Right cardiac atrium (tissue), 5 donors: ENCODE data around the gene DNAJC6. TPM values are rescaled to one million over a fixed set of nuclear protein-coding genes. Genes with fewer than 3 reads are reported as not detected.
A peak's percentile ranks its signal among the peaks of the same experiment; 100 is the strongest.

Source experiments
- ATAC-seq, 2 donors: fragments of 200-7000 bp; cut with Tn5 transposase; one replicate each; pipeline versions ENCODE4 v1.8.0 to v1.9.1; 2020; ENCODE audit warnings: moderate library complexity in 2 of 2, mild to moderate bottlenecking in 1 of 2
- DNase-seq, 3 donors: peaks; one replicate each; pipeline ENCODE4 v3.0.0-alpha.2; 2020
- H3K27ac ChIP-seq: one replicate; pipeline ENCODE4 v1.5.1; 2013; ENCODE audit warnings: mild to moderate bottlenecking, low read length, control low read depth, moderate library complexity
- H3K27me3 ChIP-seq: one replicate; pipeline ENCODE4 v1.6.1; 2013; ENCODE audit not compliant: control insufficient read depth, insufficient read depth
- H3K4me1 ChIP-seq: one replicate; pipeline ENCODE4 v1.6.1; 2013; ENCODE audit warnings: low read length; ENCODE audit not compliant: control insufficient read depth, insufficient read depth
- H3K4me3 ChIP-seq: one replicate; pipeline ENCODE4 v1.5.1; 2013; ENCODE audit warnings: low read length, control low read depth
- H3K9me3 ChIP-seq: one replicate; pipeline ENCODE4 v1.6.1; 2013; ENCODE audit warnings: low read length; ENCODE audit not compliant: control insufficient read depth
- WGBS: extraction: QIAGEN DNeasy Blood & Tissue Kit; methylation state at CpG from one replicate; pipeline ENCODE4 v1.1.7; 2013; 5-methylcytosine and 5-hydroxymethylcytosine counted together
- intact Hi-C, 4 donors: fragments of 100-400 bp; cut with DNase I; formaldehyde crosslinking; loops; one replicate each; pipeline versions ENCODE4 v1.11.0 to v1.14.0; 2022 to 2023
- polyA plus RNA-seq: library from polyadenylated mRNA; stranded (reverse); fragments of 200-250 nt; gene quantifications from one replicate; pipeline ENCODE4 v1.2.3, GENCODE V29; 2013
- total RNA-seq, 4 donors: library from RNA; stranded (reverse); fragmentation: NEBNext Ultra II Directional; extraction: Animal tissue kit (Norgen Biotek cat#: 25700); gene quantifications; one replicate each; pipeline ENCODE4 v1.2.1, GENCODE V29; 2021
- donor health status: healthy with polysubstance abuse.
- donor health status: DM: no; HTN: yes; CAD: no.
- donor health status: DM: no; HTN: no; CAD: no.
- donor health status: DM: no; HTN: yes; CAD: no; lungs with severe emphysema.
- donor health status: DM: yes; HTN: yes; CAD: no.

DNAJC6 gene
- total and polyA plus RNA-seq, 5 donors, result 6.1 to 26.8 (median 23.4) TPM

DNA sequence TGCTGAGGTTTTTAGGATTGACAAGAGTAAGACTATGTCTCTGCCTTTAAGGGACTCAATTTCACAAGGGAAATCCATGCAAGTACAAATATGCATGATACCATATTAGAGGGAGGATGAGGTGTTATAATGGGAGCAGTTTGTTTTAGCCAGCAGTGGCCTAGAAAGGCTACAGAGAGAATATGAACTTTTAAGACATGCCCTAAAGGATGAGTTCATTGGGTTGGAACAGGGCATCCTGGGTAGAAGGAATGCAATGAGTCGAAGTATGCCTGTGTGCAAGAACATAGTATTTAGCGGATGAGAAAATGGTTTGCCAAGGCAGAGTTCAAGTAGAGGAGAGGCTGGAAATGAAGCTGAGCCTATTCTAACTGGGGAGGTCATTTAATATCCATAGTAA is 78.5 kb downstream of the DNAJC6 start:
- WGBS, result 86% methylated on average over 2 of the region's 2 CpGs
- Histone ChIP-seq H3K9me3 (no peaks in the 10 kb centered on the region), H3K4me1 (no peaks in the 10 kb centered on the region), H3K4me3 (no peak overlapping the region), H3K27ac (no peak overlapping the region), H3K27me3 (no peaks in the 10 kb centered on the region)
- intact Hi-C loops, result no loop called here
- no peak for ATAC-seq
- DNase-seq, result no peak

DNA sequence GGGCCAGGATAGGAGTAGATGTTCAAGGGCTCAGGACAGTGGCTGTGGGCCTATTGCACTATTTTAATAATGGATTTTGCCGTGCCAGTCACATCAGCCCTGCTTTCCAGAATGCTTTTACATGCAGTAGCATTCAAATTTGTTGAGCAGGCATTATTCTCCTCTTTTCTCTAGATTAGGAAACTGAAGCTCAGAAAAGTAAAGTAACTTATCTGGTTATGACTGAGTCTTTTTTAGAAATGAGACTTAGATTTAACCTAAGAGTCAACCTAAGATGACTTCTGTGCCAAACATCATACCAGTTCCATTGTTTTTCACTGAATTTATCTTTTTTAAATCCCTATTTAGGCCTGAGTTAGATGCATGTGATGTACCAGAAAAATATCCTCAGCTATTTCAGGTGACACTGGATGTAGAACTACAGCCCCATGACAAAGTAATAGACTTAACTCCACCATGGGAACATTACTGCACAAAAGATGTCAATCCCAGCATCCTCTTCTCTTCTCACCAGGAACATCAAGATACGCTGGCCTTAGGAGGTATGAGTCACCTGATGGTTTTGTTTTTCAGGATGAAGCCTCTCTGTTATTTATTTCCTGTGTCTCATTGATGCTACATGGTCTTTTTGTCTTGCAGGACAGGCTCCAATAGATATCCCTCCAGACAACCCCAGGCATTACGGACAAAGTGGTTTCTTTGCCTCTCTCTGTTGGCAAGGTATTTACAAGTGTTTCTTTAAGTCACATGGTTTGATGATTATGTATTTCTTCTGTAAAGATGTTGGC is 79.8 kb downstream of the DNAJC6 start:
- intact Hi-C loops, result no loop called here
- DNase-seq, result no peak

DNA sequence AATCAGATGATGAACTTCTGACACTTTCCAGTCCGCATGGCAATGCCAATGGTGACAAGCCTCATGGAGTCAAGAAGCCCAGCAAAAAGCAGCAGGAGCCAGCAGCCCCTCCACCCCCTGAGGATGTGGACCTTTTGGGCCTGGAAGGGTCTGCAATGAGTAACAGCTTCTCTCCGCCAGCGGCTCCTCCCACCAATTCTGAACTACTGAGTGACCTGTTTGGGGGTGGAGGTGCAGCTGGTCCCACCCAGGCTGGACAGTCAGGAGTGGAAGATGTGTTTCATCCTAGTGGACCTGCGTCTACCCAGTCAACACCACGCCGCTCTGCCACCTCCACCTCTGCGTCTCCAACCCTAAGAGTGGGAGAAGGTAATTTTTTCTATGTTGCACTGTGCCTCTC is 83.2 kb downstream of the DNAJC6 start:
- 95% methylated on average over 7 of the region's 7 CpGs for WGBS
- no peaks in the 10 kb centered on the region for H3K27me3 ChIP-seq
- H3K27ac ChIP-seq, result no peak overlapping the region
- intact Hi-C loops, result no loop called here
- no peak for ATAC-seq
- no peak overlapping the region for H3K4me3 ChIP-seq
- DNase-seq, result peak in 1 of 3 donors; percentile 34
- no peaks in the 10 kb centered on the region for H3K9me3 ChIP-seq
- no peaks in the 10 kb centered on the region for H3K4me1 ChIP-seq

More for the DNA sequence above, 79.8 kb downstream of the DNAJC6 start:
- no peak for ATAC-seq
- Histone ChIP-seq H3K9me3 (no peaks in the 10 kb centered on the region), H3K27me3 (no peaks in the 10 kb centered on the region), H3K4me1 (no peaks in the 10 kb centered on the region), H3K4me3 (no peak overlapping the region), H3K27ac (no peak overlapping the region)
- 87% methylated on average over 3 of the region's 3 CpGs for WGBS

DNA sequence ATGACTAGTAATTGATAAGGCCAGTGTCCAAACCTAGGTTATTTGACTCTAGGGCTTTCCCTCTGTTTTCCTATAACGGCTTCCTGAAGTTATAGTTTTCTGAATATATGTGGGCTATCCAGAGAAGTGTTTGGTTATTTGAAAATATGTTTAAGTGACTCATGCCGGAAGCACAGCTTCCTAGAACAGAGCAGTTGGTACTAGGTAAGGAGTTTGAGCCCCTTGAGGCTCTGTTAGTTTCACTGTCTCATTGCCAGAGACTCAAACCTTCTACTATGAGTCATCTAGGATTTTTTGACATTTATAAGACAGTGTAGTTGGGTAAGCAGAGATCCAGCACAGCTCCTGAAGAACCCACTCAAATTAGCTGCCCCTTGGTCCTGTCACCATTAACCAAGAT is 84.0 kb downstream of the DNAJC6 start:
- Histone ChIP-seq H3K27ac (no peak overlapping the region), H3K4me3 (no peak overlapping the region), H3K9me3 (no peaks in the 10 kb centered on the region), H3K27me3 (no peaks in the 10 kb centered on the region), H3K4me1 (no peaks in the 10 kb centered on the region)
- ATAC-seq, result no peak
- no peak for DNase-seq
- WGBS, result 77% methylated on average over 2 of the region's 2 CpGs
- intact Hi-C loops, result no loop called here

DNA sequence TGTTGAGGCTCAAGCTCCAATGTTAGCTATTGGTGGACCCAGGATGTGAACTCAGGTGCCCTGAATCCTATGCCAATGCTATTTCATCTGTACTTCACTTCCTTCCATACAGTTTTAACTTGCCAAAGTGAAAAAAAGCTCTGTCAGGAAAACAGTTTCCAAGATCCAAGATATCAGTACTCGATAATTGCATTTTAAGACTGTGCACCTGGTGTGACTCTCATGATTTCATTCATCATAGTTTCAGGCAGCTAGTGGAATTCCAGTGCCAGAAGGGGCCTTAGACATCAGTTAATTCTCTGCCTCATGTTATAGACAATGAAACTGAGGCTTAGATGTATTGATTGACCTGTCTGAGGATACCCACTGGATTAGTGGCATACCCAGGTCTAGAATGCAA is 84.6 kb downstream of the DNAJC6 start:
- Histone ChIP-seq H3K9me3 (no peaks in the 10 kb centered on the region), H3K4me3 (no peak overlapping the region), H3K27ac (no peak overlapping the region), H3K4me1 (no peaks in the 10 kb centered on the region), H3K27me3 (no peaks in the 10 kb centered on the region)
- DNase-seq (no peak), ATAC-seq (no peak)
- WGBS, result 64% methylated on average over 1 of the region's 1 CpG
- intact Hi-C loops, result no loop called here

DNA sequence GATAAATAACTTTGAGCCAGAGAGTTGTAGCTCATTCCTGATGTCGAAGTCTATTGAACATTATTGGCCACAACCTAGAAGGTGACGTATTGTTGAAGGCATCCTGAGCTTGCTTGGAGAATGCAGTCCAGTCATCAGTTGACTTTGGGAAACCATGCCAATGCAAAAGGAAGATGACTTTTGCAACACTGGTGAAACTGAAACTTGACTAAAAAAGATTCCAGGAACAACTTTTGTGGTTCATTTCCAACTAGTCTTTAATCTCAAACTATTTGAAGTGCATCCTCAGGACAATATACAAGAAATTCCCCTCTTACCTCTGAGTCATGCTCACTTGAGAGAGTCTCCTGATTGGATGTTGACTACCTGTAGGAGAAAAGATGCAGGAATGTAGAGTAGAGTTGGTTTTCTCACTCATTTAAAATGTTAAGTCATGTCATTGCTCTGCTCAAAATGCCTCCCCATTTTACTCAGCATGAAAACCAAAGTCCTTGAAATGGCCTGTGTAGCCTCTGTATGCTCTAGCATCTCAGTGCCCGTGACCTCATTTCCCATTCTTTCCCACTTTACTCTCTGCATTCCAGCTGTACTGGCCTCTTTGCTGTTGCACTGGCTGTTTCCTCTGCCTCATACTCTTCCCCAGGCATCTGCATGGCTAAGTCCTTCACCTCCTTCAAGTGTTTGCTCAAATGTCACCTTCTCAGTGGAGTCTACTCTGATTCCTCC is 86.7 kb downstream of the DNAJC6 start:
- no peak for DNase-seq
- Histone ChIP-seq H3K27me3 (no peaks in the 10 kb centered on the region), H3K9me3 (no peaks in the 10 kb centered on the region), H3K4me1 (no peaks in the 10 kb centered on the region), H3K4me3 (no peak overlapping the region), H3K27ac (no peak overlapping the region)
- 83% methylated on average over 3 of the region's 3 CpGs for WGBS
- ATAC-seq, result no peak
- intact Hi-C loops, result no loop called here

DNA sequence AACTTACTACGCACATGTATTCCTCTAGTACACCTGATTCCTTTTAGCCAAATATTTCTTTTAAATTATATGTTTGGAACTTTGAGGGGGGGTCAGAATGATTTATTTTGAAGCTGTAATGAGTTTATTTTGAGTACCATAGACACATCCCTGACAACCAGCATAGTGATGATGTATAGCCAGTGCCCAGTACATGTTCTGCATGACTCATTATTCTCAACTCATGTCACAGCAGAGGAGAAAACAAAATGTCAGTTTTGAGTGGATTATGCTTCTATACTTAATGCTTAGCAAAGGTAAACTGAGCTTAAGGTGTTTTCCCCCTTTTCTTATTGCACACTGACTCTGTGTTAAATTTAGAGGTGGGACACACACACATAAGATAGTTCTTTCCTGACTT is 88.7 kb downstream of the DNAJC6 start:
- no peaks in the 10 kb centered on the region for H3K9me3 ChIP-seq
- 98% methylated on average over 1 of the region's 1 CpG for WGBS
- ATAC-seq, result no peak
- no peaks in the 10 kb centered on the region for H3K4me1 ChIP-seq
- no peak overlapping the region for H3K27ac ChIP-seq
- H3K27me3 ChIP-seq, result no peaks in the 10 kb centered on the region
- DNase-seq, result no peak
- intact Hi-C loops, result no loop called here
- no peak overlapping the region for H3K4me3 ChIP-seq

DNA sequence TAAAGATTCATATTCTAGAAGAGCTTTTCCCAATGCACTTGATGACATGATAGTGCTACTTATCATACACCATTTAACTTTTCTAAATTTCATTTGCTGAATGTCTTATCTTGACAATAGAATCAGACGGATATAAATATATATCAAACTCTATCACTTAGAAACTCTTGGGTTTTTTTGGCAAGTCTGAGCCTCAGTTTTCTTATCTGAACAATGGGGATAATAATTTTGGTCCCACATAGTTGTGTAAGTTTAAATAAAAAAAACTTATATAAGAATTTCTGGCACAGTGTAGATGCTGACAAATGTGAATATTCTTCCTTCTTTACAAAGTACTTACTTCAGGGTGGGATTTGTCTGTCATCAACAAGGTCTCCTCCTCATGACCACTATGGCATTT is 89.7 kb downstream of the DNAJC6 start:
- intact Hi-C loops, result no loop called here
- Histone ChIP-seq H3K4me3 (no peak overlapping the region), H3K9me3 (no peaks in the 10 kb centered on the region), H3K27ac (no peak overlapping the region), H3K4me1 (no peaks in the 10 kb centered on the region), H3K27me3 (no peaks in the 10 kb centered on the region)
- DNase-seq (no peak), ATAC-seq (no peak)
- 82% methylated on average over 1 of the region's 1 CpG for WGBS

DNA sequence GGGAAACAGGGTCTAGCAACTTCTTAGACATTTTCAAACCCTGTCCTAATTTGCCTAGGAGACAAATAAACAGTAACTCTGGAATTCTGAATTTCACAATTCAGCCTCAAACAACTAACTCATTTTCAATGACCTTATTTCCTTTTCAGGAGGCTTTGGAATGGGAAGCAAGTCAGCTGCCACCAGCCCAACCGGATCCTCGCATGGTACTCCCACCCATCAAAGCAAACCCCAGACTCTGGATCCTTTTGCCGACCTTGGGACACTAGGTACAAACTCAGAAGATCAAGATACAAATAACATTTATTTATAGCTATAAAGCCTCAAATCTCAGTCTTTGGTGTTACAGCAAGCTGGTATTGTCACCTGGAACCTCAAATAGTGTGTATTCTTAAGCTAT is 92.3 kb downstream of the DNAJC6 start:
- H3K4me1 ChIP-seq, result no peaks in the 10 kb centered on the region
- intact Hi-C loops, result no loop called here
- DNase-seq (no peak), ATAC-seq (no peak)
- WGBS, result 78% methylated on average over 3 of the region's 3 CpGs
- no peaks in the 10 kb centered on the region for H3K9me3 ChIP-seq
- H3K27me3 ChIP-seq, result no peaks in the 10 kb centered on the region
- no peak overlapping the region for H3K27ac ChIP-seq
- H3K4me3 ChIP-seq, result no peak overlapping the region

DNA sequence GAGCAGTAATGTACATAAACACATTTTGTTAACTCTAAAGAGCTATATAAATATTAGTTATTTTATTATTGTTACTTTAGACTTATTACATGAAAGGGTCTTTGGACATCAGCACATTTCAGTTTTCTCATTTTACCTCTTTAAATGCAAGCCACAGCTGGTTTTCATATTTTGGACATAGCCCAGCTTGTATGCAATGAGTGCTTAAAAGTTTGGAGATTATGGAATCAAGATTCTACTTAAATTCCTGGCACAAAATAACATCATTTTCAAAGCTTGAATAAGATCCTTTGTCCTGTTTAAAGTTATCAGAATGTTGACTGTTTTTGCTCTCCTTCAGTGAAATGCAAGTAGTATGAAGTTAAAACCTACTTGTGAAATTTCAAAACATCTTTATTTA is 95.6 kb downstream of the DNAJC6 start:
- no peak overlapping the region for H3K4me3 ChIP-seq
- intact Hi-C loops, result no loop called here
- DNase-seq, result no peak
- ATAC-seq, result no peak
- no peaks in the 10 kb centered on the region for H3K4me1 ChIP-seq
- H3K9me3 ChIP-seq, result no peaks in the 10 kb centered on the region
- no peaks in the 10 kb centered on the region for H3K27me3 ChIP-seq
- no peak overlapping the region for H3K27ac ChIP-seq

DNA sequence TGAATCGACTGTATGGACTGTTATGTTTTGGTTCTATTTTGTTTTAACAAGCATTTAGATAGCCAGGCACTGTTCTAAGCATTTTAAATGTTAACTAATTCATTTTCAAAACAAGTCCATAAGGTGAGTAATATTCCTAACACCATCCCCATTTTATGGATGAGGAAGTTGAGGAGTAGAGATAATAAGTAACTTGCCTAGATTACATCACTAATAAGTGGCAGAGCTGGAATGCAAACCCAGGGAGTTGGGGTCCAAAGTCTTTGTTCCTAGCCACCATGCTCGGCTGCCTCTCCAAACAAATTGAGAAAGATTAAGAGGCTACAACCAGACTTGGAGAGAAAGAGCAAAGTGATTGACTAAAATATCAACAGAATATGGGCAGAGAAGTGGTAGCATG is 98.5 kb downstream of the DNAJC6 start:
- DNase-seq, result no peak
- 85% methylated on average over 2 of the region's 2 CpGs for WGBS
- intact Hi-C loops, result no loop called here

More for the DNA sequence above, 98.5 kb downstream of the DNAJC6 start:
- no peak for ATAC-seq
- Histone ChIP-seq H3K27ac (no peak overlapping the region), H3K4me3 (no peak overlapping the region), H3K27me3 (no peaks in the 10 kb centered on the region), H3K9me3 (no peaks in the 10 kb centered on the region), H3K4me1 (no peaks in the 10 kb centered on the region)
